ENCODE results near the gene ZNF587B.
"Not testable (repeated sequence)": the region's sequence is repeated elsewhere in the genome, so short reads cannot be mapped to it uniquely, and the experiment has no call there.

Gene ZNF587B

GRCh38 chr19:57825511-57825910, 4.6 kb upstream of the ZNF587B start:
- H3K27me3 ChIP-seq (ENCODE audit: insufficient read depth, low read length, poor library complexity) = no peaks in the 10 kb centered on the region
- H3K79me2 ChIP-seq (ENCODE audit: insufficient read depth, low read length) = peaks cover 95% of the 10 kb centered on the region
- peaks cover 55% of the 10 kb centered on the region for H3K36me3 ChIP-seq (ENCODE audit: insufficient read depth, low read length)
- H3K4me1 ChIP-seq (ENCODE audit: insufficient read depth, low read length) = peaks cover 11% of the 10 kb centered on the region
- H3K9ac ChIP-seq (ENCODE audit: low read depth, low read length) = no peak overlapping the region
- no peak for ATAC-seq (ENCODE audit: insufficient read depth, low read depth)
- no peak overlapping the region for H3K27ac ChIP-seq (ENCODE audit: low read length)
- no peak overlapping the region for H3K4me3 ChIP-seq (ENCODE audit: low read depth in 1 of 2, low read length in 2 of 2)
- H4K20me1 ChIP-seq (ENCODE audit: insufficient read depth, low read length) = peaks cover 32% of the 10 kb centered on the region
- TF ChIP-seq EZH2 (IDR thresholded peaks at IDR 0.05; ENCODE audit: borderline replicate concordance, low read depth, low read length, severe bottlenecking) (no peak), CTCF (IDR thresholded peaks at IDR 0.05; ENCODE audit: borderline replicate concordance, extremely low read depth, low read length, poor library complexity, severe bottlenecking) (no peak)
- no peaks in the 10 kb centered on the region for H3K9me3 ChIP-seq (ENCODE audit: insufficient read depth, low read length, severe bottlenecking)
- no peak for DNase-seq
- H3K4me2 ChIP-seq (ENCODE audit: insufficient read depth, low read length) = no peak overlapping the region
- no peak overlapping the region for H2AFZ ChIP-seq (ENCODE audit: low read depth, low read length)

- Histone ChIP-seq H3K79me2 (ENCODE audit: insufficient read depth, low read length) (peaks cover 87% of the 10 kb centered on the region), H3K4me2 (ENCODE audit: insufficient read depth, low read length) (no peak overlapping the region), H3K4me1 (ENCODE audit: insufficient read depth, low read length) (no peaks in the 10 kb centered on the region), H3K4me3 (ENCODE audit: low read depth in 1 of 2, low read length in 2 of 2) (no peak overlapping the region), H2AFZ (ENCODE audit: low read depth, low read length) (no peak overlapping the region), H3K9ac (ENCODE audit: low read depth, low read length) (no peak overlapping the region), H4K20me1 (ENCODE audit: insufficient read depth, low read length) (peaks cover 18% of the 10 kb centered on the region), H3K9me3 (ENCODE audit: insufficient read depth, low read length, severe bottlenecking) (no peaks in the 10 kb centered on the region), H3K36me3 (ENCODE audit: insufficient read depth, low read length) (peaks cover 31% of the 10 kb centered on the region), H3K27me3 (ENCODE audit: insufficient read depth, low read length, poor library complexity) (no peaks in the 10 kb centered on the region), H3K27ac (ENCODE audit: low read length) (no peak overlapping the region)
- DNase-seq = no peak
- no peak for ATAC-seq (ENCODE audit: insufficient read depth, low read depth)
- TF ChIP-seq CTCF (IDR thresholded peaks at IDR 0.05; ENCODE audit: borderline replicate concordance, extremely low read depth, low read length, poor library complexity, severe bottlenecking) = no peak
- TF ChIP-seq EZH2 (IDR thresholded peaks at IDR 0.05; ENCODE audit: borderline replicate concordance, low read depth, low read length, severe bottlenecking) = no peak
These were observed 783 bp upstream of the ZNF587B start for GRCh38 chr19:57829316-57829715.

- Histone ChIP-seq H3K36me3 (ENCODE audit: insufficient read depth, low read length) (peaks cover 39% of the 10 kb centered on the region), H3K79me2 (ENCODE audit: insufficient read depth, low read length) (peaks cover 43% of the 10 kb centered on the region)
These were observed 6.9 kb downstream of the ZNF587B start for GRCh38 chr19:57836991-57837390.

GRCh38 chr19:57838622-57839191, 8.6 kb downstream of the ZNF587B start:
- H2AFZ ChIP-seq (ENCODE audit: low read depth, low read length); H3K9me3 ChIP-seq (ENCODE audit: insufficient read depth, low read length, severe bottlenecking); H3K4me2 ChIP-seq (ENCODE audit: insufficient read depth, low read length); H3K4me1 ChIP-seq (ENCODE audit: insufficient read depth, low read length); H3K27ac ChIP-seq (ENCODE audit: low read length); H3K27me3 ChIP-seq (ENCODE audit: insufficient read depth, low read length, poor library complexity); H3K4me3 ChIP-seq (ENCODE audit: low read depth in 1 of 2, low read length in 2 of 2); H3K9ac ChIP-seq (ENCODE audit: low read depth, low read length); DNase-seq; H4K20me1 ChIP-seq (ENCODE audit: insufficient read depth, low read length): not testable (repeated sequence)
- H3K36me3 ChIP-seq (ENCODE audit: insufficient read depth, low read length) = peaks cover 52% of the 10 kb centered on the region
- ATAC-seq (ENCODE audit: insufficient read depth, low read depth) = peak; percentile 65
- peaks cover 40% of the 10 kb centered on the region for H3K79me2 ChIP-seq (ENCODE audit: insufficient read depth, low read length)

More at GRCh38 chr19:57836991-57837390, 6.9 kb downstream of the ZNF587B start:
- ATAC-seq (ENCODE audit: insufficient read depth, low read depth); H3K27ac ChIP-seq (ENCODE audit: low read length); H3K4me3 ChIP-seq (ENCODE audit: low read depth in 1 of 2, low read length in 2 of 2); H3K4me1 ChIP-seq (ENCODE audit: insufficient read depth, low read length); H4K20me1 ChIP-seq (ENCODE audit: insufficient read depth, low read length); DNase-seq; H3K4me2 ChIP-seq (ENCODE audit: insufficient read depth, low read length); H3K9me3 ChIP-seq (ENCODE audit: insufficient read depth, low read length, severe bottlenecking); H3K27me3 ChIP-seq (ENCODE audit: insufficient read depth, low read length, poor library complexity); H2AFZ ChIP-seq (ENCODE audit: low read depth, low read length); H3K9ac ChIP-seq (ENCODE audit: low read depth, low read length): not testable (repeated sequence)
